CD4-positive, alpha-beta T cell treated with Interleukin-12 subunit alpha and Interleukin-12 subunit beta, for 1 hour (primary cell): ENCODE results near the gene CLCN6.

Experiments
- DNase-seq: peaks from one replicate; pipeline ENCODE4 v3.0.0-alpha.2; 2020

Gene CLCN6

GRCh38 chr1:11880911-11881748 lies 75.1 kb downstream of the CLCN6 start:
- no peak for DNase-seq

GRCh38 chr1:11881749-11882441 lies 75.9 kb downstream of the CLCN6 start:
- no peak for DNase-seq

- DNase-seq, result no peak
These were observed 77.0 kb downstream of the CLCN6 start for GRCh38 chr1:11882814-11883538.

- no peak for DNase-seq
These were observed 79.9 kb downstream of the CLCN6 start for GRCh38 chr1:11885916-11886315.

- DNase-seq, result no peak
These were observed 81.1 kb downstream of the CLCN6 start for GRCh38 chr1:11886986-11887665.

- no peak for DNase-seq
These were observed 81.6 kb downstream of the CLCN6 start for GRCh38 chr1:11887666-11888007.

- no peak for DNase-seq
These were observed 82.3 kb downstream of the CLCN6 start for GRCh38 chr1:11888206-11888876.

- no peak for DNase-seq
These were observed 82.9 kb downstream of the CLCN6 start for GRCh38 chr1:11888877-11889208.

GRCh38 chr1:11891433-11892186 lies 85.6 kb downstream of the CLCN6 start:
- DNase-seq, result no peak
